ENCODE measurements around the gene LDLRAD2.

The LDLRAD2 gene

DNA sequence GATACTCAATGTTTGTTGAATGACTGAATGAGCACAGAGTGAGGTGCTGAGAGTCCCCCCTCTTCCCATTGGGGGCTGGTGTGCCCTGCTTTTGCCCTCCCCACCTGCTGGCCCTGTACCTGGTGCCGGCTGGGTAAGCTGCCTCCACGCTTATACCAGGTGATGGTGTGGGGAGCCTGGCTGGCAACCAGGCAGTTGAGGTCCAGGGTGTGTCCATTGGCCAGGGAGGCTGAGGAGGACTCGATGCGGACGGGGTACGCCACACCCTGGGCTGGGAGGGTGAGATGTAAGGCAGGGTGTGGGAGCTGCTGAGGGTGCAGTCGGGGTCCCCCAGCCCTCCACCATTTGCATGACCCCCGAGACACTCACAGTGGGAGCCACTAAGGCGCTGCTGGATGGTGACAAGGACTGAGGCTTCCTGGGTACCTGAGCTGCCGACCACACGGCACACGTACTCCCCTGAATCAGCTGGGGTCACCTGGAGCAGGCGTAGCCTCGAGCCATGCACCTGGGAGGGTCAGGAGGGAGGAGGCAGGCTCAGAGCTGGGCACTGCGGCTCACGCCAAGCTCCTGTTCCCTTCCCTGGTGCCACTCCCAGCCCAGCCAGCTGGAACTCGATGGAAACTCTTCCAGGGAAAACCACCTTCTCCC is 36.6 kb downstream of the LDLRAD2 start:
- no peak for TF ChIP-seq CTCF (IDR thresholded peaks at IDR 0.05; ENCODE audit: low read depth, low read length)
- no peak for DNase-seq (ENCODE audit: extremely low read depth, low read depth)

- DNase-seq (ENCODE audit: extremely low read depth, low read depth) = no peak
- TF ChIP-seq CTCF (IDR thresholded peaks at IDR 0.05; ENCODE audit: low read depth, low read length) = no peak
These were observed 38.0 kb downstream of the LDLRAD2 start for GRCh38 chr1:21849909-21850576.

DNA sequence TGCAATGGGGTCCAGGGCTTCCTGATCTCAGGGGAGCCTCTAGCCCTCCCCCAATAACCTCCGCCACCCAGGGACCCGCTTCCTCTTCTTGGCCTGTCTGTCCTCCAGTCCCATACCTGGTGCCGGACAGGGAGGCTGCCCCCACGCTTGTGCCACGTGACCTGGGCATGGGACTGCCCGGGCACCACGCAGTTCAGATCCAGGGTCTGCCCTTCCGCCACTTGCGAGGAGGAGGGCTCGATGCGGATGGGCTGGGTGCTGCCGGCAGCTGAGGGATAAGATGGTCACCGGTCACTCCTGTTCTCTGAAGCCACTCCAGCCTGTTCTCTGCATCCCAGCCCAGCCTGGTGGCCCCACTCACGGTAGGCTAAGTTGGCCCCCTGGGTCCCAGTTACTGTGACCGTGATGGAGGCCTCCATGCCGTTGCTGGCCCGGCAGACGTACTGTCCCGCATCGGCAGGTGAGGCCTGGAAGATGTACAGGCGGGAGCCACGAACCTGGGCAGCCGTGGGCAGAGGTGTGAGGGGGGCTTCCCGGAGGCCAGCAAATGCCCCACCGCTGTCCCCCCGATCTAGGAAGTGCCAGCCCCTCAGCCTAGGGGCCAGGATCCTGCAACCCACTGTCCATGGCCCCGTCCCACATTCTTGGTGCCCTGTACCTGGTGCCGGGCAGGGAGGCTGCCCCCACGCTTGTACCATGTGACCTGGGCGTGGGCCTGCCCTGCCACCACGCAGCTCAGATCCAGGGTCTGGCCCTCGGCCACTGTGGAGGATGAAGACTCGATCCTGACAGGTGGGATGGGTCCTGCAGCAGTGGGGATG is 39.6 kb downstream of the LDLRAD2 start:
- TF ChIP-seq CTCF (IDR thresholded peaks at IDR 0.05; ENCODE audit: low read depth, low read length) = no peak
- no peak for DNase-seq (ENCODE audit: extremely low read depth, low read depth)

- DNase-seq (ENCODE audit: extremely low read depth, low read depth) = no peak
- no peak for TF ChIP-seq CTCF (IDR thresholded peaks at IDR 0.05; ENCODE audit: low read depth, low read length)
These were observed 40.4 kb downstream of the LDLRAD2 start for GRCh38 chr1:21852282-21853130.

DNA sequence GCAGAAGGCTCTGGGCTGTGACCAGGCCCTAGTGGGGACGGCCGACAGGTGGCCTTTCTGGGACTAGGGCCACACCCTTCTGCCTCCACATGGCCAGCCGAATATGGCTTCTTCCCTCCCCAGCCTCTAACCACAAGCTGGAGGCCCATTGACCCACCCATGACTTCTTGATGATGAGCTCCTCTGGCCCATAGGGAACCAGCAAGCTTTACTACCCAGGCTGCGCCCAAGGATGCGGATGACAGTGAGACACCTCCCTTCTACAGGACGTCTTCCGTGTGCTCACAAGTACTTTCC is 41.0 kb downstream of the LDLRAD2 start:
- TF ChIP-seq CTCF (IDR thresholded peaks at IDR 0.05; ENCODE audit: low read depth, low read length) = no peak
- no peak for DNase-seq (ENCODE audit: extremely low read depth, low read depth)

- no peak for TF ChIP-seq CTCF (IDR thresholded peaks at IDR 0.05; ENCODE audit: low read depth, low read length)
- no peak for DNase-seq (ENCODE audit: extremely low read depth, low read depth)
These were observed 42.2 kb downstream of the LDLRAD2 start for GRCh38 chr1:21854090-21854750.

Measured in AG09319 (cell line).